ENCODE data around the gene POU2AF1.

The POU2AF1 gene

GRCh38 chr11:111393096-111393495 lies 14.0 kb upstream of the POU2AF1 start:
- no peaks in the 10 kb centered on the region for H3F3A ChIP-seq (ENCODE audit: low read depth)
- H2AFZ ChIP-seq (ENCODE audit: low read length): no peak overlapping the region
- H3K9ac ChIP-seq (ENCODE audit: low read depth, low read length, poor library complexity, severe bottlenecking): no peak overlapping the region
- no peaks in the 10 kb centered on the region for H3K36me3 ChIP-seq (ENCODE audit: insufficient read depth, low read length)
- no peaks in the 10 kb centered on the region for H4K20me1 ChIP-seq (ENCODE audit: insufficient read depth, low read length, poor library complexity, severe bottlenecking)
- H3K4me3 ChIP-seq (ENCODE audit: low read length, poor library complexity, severe bottlenecking): no peak overlapping the region
- no peaks in the 10 kb centered on the region for H3K79me2 ChIP-seq (ENCODE audit: insufficient read depth, low read length)
- H3K9me2 ChIP-seq (replicated peaks; ENCODE audit: low read depth, low read length): no peaks in the 10 kb centered on the region
- peaks cover 28% of the 10 kb centered on the region for H3K4me1 ChIP-seq (ENCODE audit: insufficient read depth, low read length, poor library complexity, severe bottlenecking)
- H3K9me3 ChIP-seq (ENCODE audit: insufficient read depth, low read depth, low read length): no peaks in the 10 kb centered on the region
- no peak overlapping the region for H3K4me2 ChIP-seq (ENCODE audit: low read depth, low read length, poor library complexity, severe bottlenecking)
- no peaks in the 10 kb centered on the region for H3K27me3 ChIP-seq (ENCODE audit: insufficient read depth, low read length, poor library complexity, severe bottlenecking)
- TF ChIP-seq EZH2phosphoT487 (IDR thresholded peaks at IDR 0.05; ENCODE audit: borderline replicate concordance): no peak
- TF ChIP-seq CTCF (conservative IDR thresholded peaks at IDR 0.05; ENCODE audit: low read length): no peak

GRCh38 chr11:111392552-111392951 lies 13.5 kb upstream of the POU2AF1 start:
- Histone ChIP-seq H3K4me2 (ENCODE audit: low read depth, low read length, poor library complexity, severe bottlenecking) (no peak overlapping the region), H3K36me3 (ENCODE audit: insufficient read depth, low read length) (no peaks in the 10 kb centered on the region)
- TF ChIP-seq EZH2phosphoT487 (IDR thresholded peaks at IDR 0.05; ENCODE audit: borderline replicate concordance) (no peak), CTCF (conservative IDR thresholded peaks at IDR 0.05; ENCODE audit: low read length) (no peak)

GRCh38 chr11:111391328-111392124 lies 12.5 kb upstream of the POU2AF1 start:
- Histone ChIP-seq H4K20me1 (ENCODE audit: insufficient read depth, low read length, poor library complexity, severe bottlenecking) (no peaks in the 10 kb centered on the region), H3K79me2 (ENCODE audit: insufficient read depth, low read length) (no peaks in the 10 kb centered on the region), H3F3A (ENCODE audit: low read depth) (no peaks in the 10 kb centered on the region), H3K27me3 (ENCODE audit: insufficient read depth, low read length, poor library complexity, severe bottlenecking) (no peaks in the 10 kb centered on the region), H3K36me3 (ENCODE audit: insufficient read depth, low read length) (no peaks in the 10 kb centered on the region), H2AFZ (ENCODE audit: low read length) (no peak overlapping the region), H3K4me1 (ENCODE audit: insufficient read depth, low read length, poor library complexity, severe bottlenecking) (peaks cover 40% of the 10 kb centered on the region), H3K4me3 (ENCODE audit: low read length, poor library complexity, severe bottlenecking) (no peak overlapping the region), H3K9me2 (replicated peaks; ENCODE audit: low read depth, low read length) (no peaks in the 10 kb centered on the region), H3K9me3 (ENCODE audit: insufficient read depth, low read depth, low read length) (no peaks in the 10 kb centered on the region), H3K9ac (ENCODE audit: low read depth, low read length, poor library complexity, severe bottlenecking) (no peak overlapping the region), H3K4me2 (ENCODE audit: low read depth, low read length, poor library complexity, severe bottlenecking) (no peak overlapping the region)
- TF ChIP-seq EZH2phosphoT487 (IDR thresholded peaks at IDR 0.05; ENCODE audit: borderline replicate concordance) (no peak), CTCF (conservative IDR thresholded peaks at IDR 0.05; ENCODE audit: low read length) (no peak)

More at GRCh38 chr11:111392552-111392951, 13.5 kb upstream of the POU2AF1 start:
- no peak overlapping the region for H3K9ac ChIP-seq (ENCODE audit: low read depth, low read length, poor library complexity, severe bottlenecking)
- no peaks in the 10 kb centered on the region for H3K9me3 ChIP-seq (ENCODE audit: insufficient read depth, low read depth, low read length)
- H3K9me2 ChIP-seq (replicated peaks; ENCODE audit: low read depth, low read length): no peaks in the 10 kb centered on the region
- no peaks in the 10 kb centered on the region for H4K20me1 ChIP-seq (ENCODE audit: insufficient read depth, low read length, poor library complexity, severe bottlenecking)
- H3F3A ChIP-seq (ENCODE audit: low read depth): no peaks in the 10 kb centered on the region
- H3K4me3 ChIP-seq (ENCODE audit: low read length, poor library complexity, severe bottlenecking): no peak overlapping the region
- H3K79me2 ChIP-seq (ENCODE audit: insufficient read depth, low read length): no peaks in the 10 kb centered on the region
- peaks cover 33% of the 10 kb centered on the region for H3K4me1 ChIP-seq (ENCODE audit: insufficient read depth, low read length, poor library complexity, severe bottlenecking)
- no peak overlapping the region for H2AFZ ChIP-seq (ENCODE audit: low read length)
- H3K27me3 ChIP-seq (ENCODE audit: insufficient read depth, low read length, poor library complexity, severe bottlenecking): no peaks in the 10 kb centered on the region
